Psoas muscle (tissue), 8 donors: ENCODE measurements around the gene UCK2. TPM values are rescaled to one million over a fixed set of nuclear protein-coding genes. Genes with fewer than 3 reads are reported as not detected.

Source experiments
- ATAC-seq, 4 donors: fragments of 200-7000 bp; cut with Tn5 transposase; one replicate each; pipeline ENCODE4 v1.9.1; 2020; ENCODE audit warnings: moderate library complexity in 3 of 4, mild to moderate bottlenecking in 2 of 4
- DNase-seq, 2 donors: peaks; one replicate each; pipeline ENCODE4 v3.0.0-alpha.2; 2020
- H3K27ac ChIP-seq: fragments of 200-600 bp; one replicate; pipeline ENCODE4 v1.8.0; 2022
- H3K27me3 ChIP-seq, 3 donors: fragments of 200-600 bp in 1 of 3; one replicate each; pipeline versions ENCODE4 v1.6.1 to v1.8.0; 2013 to 2022; ENCODE audit warnings: low read length in 2 of 3, mild to moderate bottlenecking in 2 of 3, moderate library complexity in 1 of 3; ENCODE audit not compliant: insufficient read depth in 3 of 3
- H3K36me3 ChIP-seq, 2 donors: fragments of 200-600 bp in 1 of 2; one replicate each; pipeline versions ENCODE4 v1.6.1 to v1.8.0; 2013 to 2022; ENCODE audit warnings: low read depth in 1 of 2, mild to moderate bottlenecking in 1 of 2, moderate library complexity in 1 of 2; ENCODE audit not compliant: insufficient read depth in 1 of 2
- H3K4me1 ChIP-seq: fragments of 200-600 bp; one replicate; pipeline ENCODE4 v1.8.0; 2022
- H3K4me3 ChIP-seq: fragments of 200-600 bp; one replicate; pipeline ENCODE4 v1.8.0; 2022; ENCODE audit warnings: mild to moderate bottlenecking
- H3K9me3 ChIP-seq: fragments of 200-600 bp; one replicate; pipeline ENCODE4 v1.8.0; 2022
- WGBS, 3 donors: extraction: QIAGEN DNeasy Blood & Tissue Kit; methylation state at CpG; one replicate each; pipeline versions ENCODE4 v1.1.6 to v1.1.7; 2013; 5-methylcytosine and 5-hydroxymethylcytosine counted together
- intact Hi-C, 2 donors: fragments of 100-400 bp; cut with DNase I; formaldehyde crosslinking; loops; one replicate each; pipeline versions ENCODE4 v1.11.0 to v1.14.2; 2022
- polyA plus RNA-seq, 3 donors: library from polyadenylated mRNA; stranded (reverse); fragments of 200-250 nt; gene quantifications; one replicate each; pipeline ENCODE4 v1.2.3, GENCODE V29; 2013
- total RNA-seq, 4 donors: library from RNA; stranded (reverse); fragmentation: NEBNext Ultra II Directional in 2 of 4; extraction: Animal tissue kit (Norgen Biotek cat#: 25700) in 2 of 4; gene quantifications; one replicate each; pipeline versions ENCODE4 v1.2.1 to v1.2.4, GENCODE V29; 2021 to 2023
- TF ChIP-seq, protein P1 (sequence below): fragments of 200-600 bp; IDR thresholded peaks from one replicate; pipeline ENCODE4 v1.8.0; 2022; ENCODE audit warnings: antibody characterized with exemption
- donor health status: healthy with polysubstance abuse.
- donor health status: DM: no; HTN: no; CAD: no; lungs with moderate emphysema.
- donor health status: Bipolar disorder and iron deficiency.
- donor health status: healthy.
- donor health status: DM: yes; HTN: yes; CAD: no.
- donor health status: DM: no; HTN: no; CAD: no.
- donor health status: DM: no; HTN: no; CAD: no.
- donor health status: DM: yes; HTN: yes; CAD: no.

Gene UCK2
- total and polyA plus RNA-seq, 7 donors = 14.6 to 273 (median 25.1) TPM

DNA sequence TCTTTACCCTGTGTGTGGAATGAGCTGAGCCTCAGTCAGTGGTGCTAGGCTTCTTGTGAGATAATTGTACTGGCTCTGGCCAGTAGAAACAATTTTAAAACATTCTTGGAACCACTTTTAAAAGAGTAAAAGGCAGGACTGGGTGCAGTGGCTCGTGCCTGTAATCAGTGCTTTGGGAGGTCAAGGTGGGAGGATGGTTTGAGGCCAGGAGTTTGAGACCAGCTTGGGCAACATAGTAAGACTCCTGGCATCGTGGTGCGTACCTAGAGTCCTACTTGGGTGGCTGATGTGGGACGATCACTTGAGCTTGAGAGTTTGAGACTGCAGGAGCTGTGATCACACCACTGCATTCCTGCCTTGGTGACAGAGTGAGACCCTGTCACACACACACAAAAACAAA lies 89.8 kb downstream of the UCK2 start:
- H3K27ac ChIP-seq = no peak overlapping the region
- DNase-seq (no peak), ATAC-seq (no peak)
- no peak overlapping the region for H3K4me3 ChIP-seq
- H3K4me1 ChIP-seq = peaks cover 9% of the 10 kb centered on the region
- intact Hi-C loops = loop anchor here in 1 of 2 donors (5.0 to 10.0 kb wide), 3 partner anchors 152 to 522 kb away; partner anchors contain the start of gene TMCO1
- no peaks in the 10 kb centered on the region for H3K27me3 ChIP-seq
- WGBS, 3 donors = 83 to 91% (median 88%) methylated on average over 4 of the region's 4 CpGs
- no peaks in the 10 kb centered on the region for H3K36me3 ChIP-seq
- no peaks in the 10 kb centered on the region for H3K9me3 ChIP-seq
- TF ChIP-seq, protein P1, sequence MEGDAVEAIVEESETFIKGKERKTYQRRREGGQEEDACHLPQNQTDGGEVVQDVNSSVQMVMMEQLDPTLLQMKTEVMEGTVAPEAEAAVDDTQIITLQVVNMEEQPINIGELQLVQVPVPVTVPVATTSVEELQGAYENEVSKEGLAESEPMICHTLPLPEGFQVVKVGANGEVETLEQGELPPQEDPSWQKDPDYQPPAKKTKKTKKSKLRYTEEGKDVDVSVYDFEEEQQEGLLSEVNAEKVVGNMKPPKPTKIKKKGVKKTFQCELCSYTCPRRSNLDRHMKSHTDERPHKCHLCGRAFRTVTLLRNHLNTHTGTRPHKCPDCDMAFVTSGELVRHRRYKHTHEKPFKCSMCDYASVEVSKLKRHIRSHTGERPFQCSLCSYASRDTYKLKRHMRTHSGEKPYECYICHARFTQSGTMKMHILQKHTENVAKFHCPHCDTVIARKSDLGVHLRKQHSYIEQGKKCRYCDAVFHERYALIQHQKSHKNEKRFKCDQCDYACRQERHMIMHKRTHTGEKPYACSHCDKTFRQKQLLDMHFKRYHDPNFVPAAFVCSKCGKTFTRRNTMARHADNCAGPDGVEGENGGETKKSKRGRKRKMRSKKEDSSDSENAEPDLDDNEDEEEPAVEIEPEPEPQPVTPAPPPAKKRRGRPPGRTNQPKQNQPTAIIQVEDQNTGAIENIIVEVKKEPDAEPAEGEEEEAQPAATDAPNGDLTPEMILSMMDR = no peak

DNA sequence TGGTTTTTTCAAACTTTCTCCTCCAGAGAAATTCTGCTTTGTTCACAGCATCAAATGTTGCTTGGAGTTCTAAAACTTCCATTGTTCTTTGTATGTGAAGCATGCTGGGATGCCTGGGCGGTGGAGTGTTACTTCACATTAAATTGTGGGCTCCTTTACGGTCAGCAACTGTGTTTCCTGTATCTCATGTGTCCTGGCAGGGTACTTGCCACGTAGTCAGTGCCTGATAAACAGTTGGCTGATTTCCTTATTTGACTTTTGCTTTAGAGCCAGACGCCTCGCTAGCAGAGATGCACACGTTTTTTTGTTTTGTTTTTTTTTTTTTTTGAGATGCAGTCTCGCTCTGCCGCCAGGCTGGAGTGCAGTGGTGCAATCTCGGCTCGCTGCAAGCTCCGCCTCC lies 96.7 kb downstream of the UCK2 start:
- no peak for ATAC-seq
- no peak for DNase-seq
- Histone ChIP-seq H3K4me1 (no peaks in the 10 kb centered on the region), H3K27me3 (no peaks in the 10 kb centered on the region), H3K36me3 (no peaks in the 10 kb centered on the region), H3K4me3 (no peak overlapping the region), H3K27ac (no peak overlapping the region), H3K9me3 (no peaks in the 10 kb centered on the region)
- intact Hi-C loops = loop anchor here (2.0 to 10.0 kb wide), 3 partner anchors 241 to 555 kb away; partner anchors contain the start of gene FAM78B (in 1 of the 2)
- 70 to 78% (median 76%) methylated on average over 11 of the region's 11 CpGs for WGBS, 3 donors
- TF ChIP-seq, protein P1 = no peak

DNA sequence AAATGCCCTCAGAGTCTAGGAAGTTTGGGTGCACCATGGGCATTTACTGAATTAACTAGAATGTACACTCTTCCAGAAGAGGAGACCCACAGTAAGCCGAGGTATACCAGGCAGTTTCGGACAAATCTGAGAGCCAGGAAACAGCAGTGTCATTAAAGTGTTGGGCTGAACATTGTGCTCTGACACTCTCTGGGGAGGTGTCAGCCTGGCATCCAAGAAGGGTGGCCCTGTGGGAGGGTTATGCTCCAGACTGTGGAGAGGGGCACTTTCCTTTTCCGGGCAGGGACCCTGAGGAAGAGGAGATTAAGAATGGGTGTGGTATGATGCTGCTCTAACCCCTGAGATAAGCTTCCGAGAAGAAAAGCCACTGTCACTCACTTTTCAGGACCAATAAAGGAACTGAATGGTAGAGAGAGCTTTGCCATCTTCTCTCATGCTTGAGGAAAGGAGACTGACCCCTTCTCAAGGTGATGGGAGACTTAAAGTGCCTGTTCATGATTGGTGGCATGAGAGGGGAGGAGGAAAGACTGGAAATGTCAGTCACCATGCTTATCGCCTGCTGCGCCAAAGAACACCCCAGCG lies 98.2 kb downstream of the UCK2 start:
- intact Hi-C loops = loop anchor here (2.0 to 10.0 kb wide), 4 partner anchors 239 to 557 kb away; partner anchors contain the start of gene FAM78B (in 1 of the 2)
- no peaks in the 10 kb centered on the region for H3K27me3 ChIP-seq
- H3K9me3 ChIP-seq = no peaks in the 10 kb centered on the region
- no peaks in the 10 kb centered on the region for H3K4me1 ChIP-seq
- no peaks in the 10 kb centered on the region for H3K36me3 ChIP-seq
- H3K4me3 ChIP-seq = no peak overlapping the region
- 64 to 70% (median 69%) methylated on average over 7 of the region's 7 CpGs for WGBS, 3 donors
- TF ChIP-seq, protein P1 = no peak
- DNase-seq = no peak
- ATAC-seq = peak in 1 of 4 donors; percentile 12
- H3K27ac ChIP-seq = no peak overlapping the region

DNA sequence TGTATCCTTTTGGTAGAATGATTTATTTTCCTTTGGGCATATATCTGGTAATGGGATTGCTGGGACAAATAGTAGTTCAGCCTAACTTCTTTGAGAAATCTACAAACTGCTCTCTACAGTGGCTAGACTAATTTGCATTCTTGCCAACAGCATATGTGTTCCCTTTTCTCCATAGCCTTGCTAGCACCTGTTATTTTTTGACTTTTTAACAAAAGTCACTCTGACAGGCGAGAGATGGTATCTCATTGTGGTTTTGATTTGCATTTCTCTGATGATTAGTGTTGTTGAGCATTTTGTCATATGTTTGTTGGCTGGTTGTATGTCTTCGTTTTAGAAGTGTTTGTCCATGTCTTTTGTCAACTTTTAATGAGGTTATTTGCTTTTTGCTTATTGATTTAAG lies 99.8 kb downstream of the UCK2 start:
- Histone ChIP-seq H3K9me3 (no peaks in the 10 kb centered on the region), H3K4me3 (no peak overlapping the region), H3K4me1 (no peaks in the 10 kb centered on the region), H3K36me3 (no peaks in the 10 kb centered on the region), H3K27me3 (no peaks in the 10 kb centered on the region), H3K27ac (no peak overlapping the region)
- TF ChIP-seq, protein P1 = no peak
- 39 to 60% (median 46%) methylated on average over 2 of the region's 2 CpGs for WGBS, 3 donors
- no peak for ATAC-seq
- no peak for DNase-seq
- intact Hi-C loops = loop anchor here (5.0 to 10.0 kb wide), 2 partner anchors 238 to 555 kb away; partner anchors contain the start of gene FAM78B (in 1 of the 2)
